OCI-LY7 (cell line): ENCODE results near the gene PLD4.

Experiments used
- CTCF ChIP-seq: fragments of 200-600 bp; sonication (generic); conservative IDR thresholded peaks from 2 replicates; pipeline ENCODE4 v1.5.1; 2014; ENCODE audit warnings: mild to moderate bottlenecking, antibody characterized with exemption, low read length, moderate library complexity, mixed read lengths
- EZH2phosphoT487 ChIP-seq: fragments of 200-600 bp; sonication (generic); IDR thresholded peaks from 2 replicates; pipeline ENCODE4 v1.6.1; 2018; ENCODE audit warnings: low read depth, borderline replicate concordance, mild to moderate bottlenecking, mixed run types, antibody characterized with exemption, low read length, moderate library complexity, mixed read lengths

- TF ChIP-seq CTCF (no peak), EZH2phosphoT487 (no peak)
Measured at GRCh38 chr14:104885031-104885972, 39.4 kb upstream of the PLD4 start.
